ENCODE data around the gene METTL21C.

The METTL21C gene

DNA sequence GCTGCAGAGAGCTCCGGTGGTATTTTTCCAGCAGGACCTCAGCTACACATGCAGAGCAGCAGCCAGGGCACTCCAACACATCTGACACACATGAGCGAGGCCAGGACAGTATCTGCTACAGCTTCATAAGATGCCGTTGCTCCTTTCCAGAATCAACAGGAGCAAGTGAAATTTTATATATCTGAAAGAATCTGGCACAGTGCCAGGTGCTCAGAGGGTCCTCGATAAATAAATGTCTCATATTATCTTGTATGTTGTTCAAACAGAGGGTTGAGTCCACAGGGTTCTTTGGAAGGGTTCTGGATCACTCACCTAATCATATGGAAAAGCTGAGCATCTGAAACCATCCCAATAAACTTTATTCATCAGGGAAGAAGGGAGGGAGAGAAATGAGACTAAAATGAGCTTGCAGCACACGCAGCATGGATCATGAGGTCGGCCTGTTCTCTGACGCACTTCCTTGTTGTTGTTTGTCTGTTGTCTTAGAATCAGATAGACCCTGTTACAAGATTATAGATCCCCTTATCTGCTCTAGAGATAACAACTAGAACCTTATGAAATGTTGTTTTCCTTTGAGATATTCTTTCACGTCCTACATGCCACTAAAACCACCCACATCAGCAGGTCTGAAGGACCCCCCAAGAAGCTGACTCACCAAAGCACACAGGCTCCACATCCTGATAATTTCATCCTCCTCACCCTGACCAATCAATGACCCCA, 3.2 kb upstream of the METTL21C start:
- DNase-seq (ENCODE audit: low read depth) = no peak

- DNase-seq (ENCODE audit: low read depth) = no peak
Measured at GRCh38 chr13:102697264-102697663, 2.4 kb upstream of the METTL21C start.

DNA sequence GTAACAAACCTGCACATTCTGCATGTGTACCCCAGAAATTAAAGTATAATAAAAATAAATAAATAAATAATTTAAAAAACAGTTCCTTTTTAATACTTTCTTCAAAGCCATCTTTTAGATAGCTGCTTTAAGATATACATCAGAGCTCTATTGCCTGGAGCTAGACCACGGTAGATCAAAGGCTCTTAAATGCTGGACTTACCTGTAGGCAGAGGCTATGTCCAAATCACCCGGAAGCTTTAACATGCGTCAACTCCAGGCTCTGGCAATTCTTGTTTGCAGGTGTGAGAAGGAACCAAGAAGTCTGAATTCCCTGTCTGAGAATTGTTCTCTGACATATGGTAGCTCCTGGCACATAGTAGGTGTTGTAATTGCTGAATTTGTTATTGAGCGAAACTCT, 1.6 kb upstream of the METTL21C start:
- no peak for DNase-seq (ENCODE audit: low read depth)

GRCh38 chr13:102693776-102694175, 1.1 kb downstream of the METTL21C start:
- no peak for DNase-seq (ENCODE audit: low read depth)

DNA sequence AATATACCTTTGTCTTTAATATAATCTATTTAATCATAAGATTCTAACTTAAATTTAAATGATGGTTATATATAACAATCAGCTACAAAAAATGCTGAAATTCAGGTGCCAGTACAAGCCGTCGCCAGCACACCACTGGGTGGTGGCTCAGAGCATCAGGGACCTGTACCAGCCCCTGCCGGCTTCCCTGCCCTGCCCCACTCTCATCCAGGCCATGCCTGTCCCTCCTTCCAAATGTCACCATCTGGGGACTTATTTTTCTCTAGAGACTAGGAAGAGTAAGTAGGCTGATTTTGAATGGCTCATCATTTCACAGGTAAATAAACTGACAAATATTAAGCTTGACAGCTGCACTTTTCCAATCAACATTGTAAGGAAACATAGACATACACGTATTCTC, 1.6 kb downstream of the METTL21C start:
- DNase-seq (ENCODE audit: low read depth) = no peak

DNA sequence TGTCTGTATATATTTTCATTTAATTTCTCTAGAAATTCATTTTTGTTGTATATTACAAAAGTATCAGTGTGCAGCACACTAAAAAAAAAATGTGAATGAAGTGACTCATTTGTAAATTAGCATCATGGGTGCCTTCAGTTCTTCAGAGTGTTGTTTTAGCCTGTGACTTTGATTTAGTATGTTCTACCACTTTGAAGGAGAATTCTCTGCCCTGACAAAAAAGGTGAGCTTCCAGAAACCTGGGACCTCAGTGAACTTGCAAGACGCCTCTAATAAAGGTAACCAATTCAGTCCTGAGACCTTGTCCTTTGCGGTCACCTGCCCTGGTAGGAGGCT, 2.4 kb downstream of the METTL21C start:
- no peak for DNase-seq (ENCODE audit: low read depth)

- DNase-seq (ENCODE audit: low read depth) = no peak
Measured at GRCh38 chr13:102690883-102691282, 4.0 kb downstream of the METTL21C start.

GRCh38 chr13:102688306-102688973, 6.4 kb downstream of the METTL21C start:
- no peak for DNase-seq (ENCODE audit: low read depth)

DNA sequence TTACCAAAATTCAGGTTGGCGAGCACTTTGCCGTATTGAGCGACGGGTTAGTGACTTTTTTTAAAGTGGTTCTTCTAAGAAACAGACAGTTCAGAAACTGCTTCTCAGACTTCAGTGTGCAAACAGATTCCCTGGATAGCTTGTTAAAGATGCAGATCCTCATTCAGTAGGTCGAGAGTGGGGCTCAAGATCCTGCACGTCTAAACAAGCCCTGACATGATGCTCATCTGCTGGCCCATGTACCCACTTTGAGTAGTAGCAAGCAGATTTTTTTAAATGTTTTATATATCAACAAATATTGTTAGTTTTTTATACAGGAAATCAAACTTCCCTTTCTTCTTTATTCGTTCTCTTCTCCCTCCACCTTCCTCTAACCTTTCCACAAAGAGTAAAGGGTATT, 7.3 kb downstream of the METTL21C start:
- DNase-seq (ENCODE audit: low read depth) = no peak

- no peak for DNase-seq (ENCODE audit: low read depth)
Measured at GRCh38 chr13:102686024-102686423, 8.8 kb downstream of the METTL21C start.

- no peak for DNase-seq (ENCODE audit: low read depth)
Measured at GRCh38 chr13:102683637-102684036, 11.2 kb downstream of the METTL21C start.

DNA sequence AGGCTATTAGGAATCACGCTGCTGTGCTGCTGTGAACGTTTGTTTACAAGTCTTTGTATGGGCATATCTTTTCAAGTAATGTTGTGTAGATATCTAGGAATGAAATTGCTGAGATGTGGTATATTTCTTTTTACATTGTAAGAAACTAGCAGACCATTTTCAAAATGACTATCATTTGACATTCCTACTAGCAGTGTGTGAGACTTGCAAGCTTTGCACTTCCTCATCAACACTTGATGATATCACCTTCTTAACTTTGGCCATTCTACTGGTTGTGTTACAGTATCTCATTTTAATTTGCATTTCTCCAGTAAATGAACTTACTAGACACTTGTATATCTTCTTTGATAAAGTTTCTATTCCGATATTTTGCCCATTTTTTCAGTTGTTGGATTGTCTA, 12.1 kb downstream of the METTL21C start:
- DNase-seq (ENCODE audit: low read depth) = no peak

DNA sequence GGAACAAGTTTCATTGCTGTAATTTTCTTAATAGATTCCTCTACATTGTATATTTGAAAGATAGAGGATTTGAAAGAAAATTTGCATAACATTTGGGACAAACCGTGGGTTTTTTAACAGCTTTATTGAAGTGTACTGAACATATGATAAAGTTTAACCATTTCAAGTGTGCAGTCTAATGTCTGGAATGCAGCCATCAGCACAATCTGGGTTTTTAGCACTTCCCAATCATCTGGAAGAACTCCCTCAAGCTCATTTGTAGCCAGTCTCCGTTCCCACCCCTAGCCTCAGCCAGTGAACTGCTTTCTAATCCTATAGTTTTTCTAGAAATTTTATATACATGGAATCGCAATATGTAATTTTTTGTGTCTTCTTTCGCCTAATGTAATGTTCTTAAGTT, 12.6 kb downstream of the METTL21C start:
- DNase-seq (ENCODE audit: low read depth) = no peak

DNA sequence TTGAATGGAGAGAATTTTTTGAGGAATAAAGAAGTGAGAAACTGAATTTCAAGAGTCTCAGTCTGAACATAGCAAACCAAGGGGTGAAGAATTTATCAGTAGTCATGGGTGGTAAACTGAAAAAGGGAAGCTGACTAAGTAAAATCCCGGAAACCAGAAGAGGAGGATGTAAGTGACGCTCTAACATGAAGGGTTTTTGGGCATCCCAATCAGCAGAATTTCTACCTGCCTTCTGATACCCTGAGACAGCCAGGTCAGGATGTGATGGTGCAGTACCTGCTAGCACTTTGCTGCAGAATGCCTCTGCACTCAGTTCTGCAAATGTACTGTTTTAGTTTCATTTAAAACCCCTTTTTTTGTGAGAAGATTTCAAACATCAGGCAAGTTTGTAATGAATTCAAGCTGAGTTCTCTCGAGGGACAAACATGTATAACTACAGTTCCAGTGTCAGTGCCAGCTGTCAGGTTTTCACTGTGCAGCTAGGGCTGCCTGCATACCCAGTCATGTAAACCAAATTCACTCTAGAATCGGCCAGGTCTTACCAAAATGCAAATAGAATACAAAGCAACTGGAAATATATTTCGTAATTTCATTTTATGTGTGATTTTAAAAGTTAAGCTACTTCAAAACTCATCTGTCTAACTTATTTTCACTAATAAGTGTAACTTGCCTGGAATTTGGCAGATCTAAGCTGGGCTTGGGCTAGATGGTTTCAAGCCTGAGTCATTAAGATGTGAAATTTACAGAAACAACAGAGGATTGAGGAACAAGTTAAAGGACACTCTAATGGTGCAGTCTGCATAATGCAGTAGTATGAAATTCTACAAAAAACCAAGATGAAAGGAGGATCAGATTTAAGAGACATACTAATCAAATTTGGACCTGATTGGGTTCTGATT, 13.8 kb downstream of the METTL21C start:
- DNase-seq (ENCODE audit: low read depth) = no peak

DNA sequence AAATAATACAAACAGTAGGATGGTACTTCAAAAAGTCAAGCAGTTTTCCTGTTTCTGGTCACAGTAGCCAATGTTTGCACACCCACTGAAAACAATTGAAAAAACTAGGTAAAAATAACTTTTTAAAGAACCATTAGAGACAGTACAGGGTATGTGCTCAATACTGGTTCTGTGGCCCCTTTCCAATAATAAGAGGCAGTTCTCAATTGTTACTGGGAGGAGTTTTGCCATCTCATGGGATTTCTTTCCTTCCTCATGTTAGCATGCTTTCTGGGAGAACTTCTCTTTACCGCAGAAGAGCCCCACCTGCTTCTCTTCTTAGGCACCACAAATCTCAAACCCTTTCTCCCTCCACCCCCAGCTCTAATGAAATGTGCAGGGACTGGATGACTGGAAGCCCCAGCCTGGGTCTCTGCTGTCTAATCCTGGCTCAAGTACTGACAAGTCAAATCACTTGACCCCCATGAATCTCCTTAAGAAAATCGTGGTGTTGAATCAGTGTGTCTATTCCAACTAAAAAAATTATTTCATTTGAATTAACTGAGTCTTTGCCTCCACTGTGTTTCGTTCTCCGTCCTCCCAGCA, 14.6 kb downstream of the METTL21C start:
- no peak for DNase-seq (ENCODE audit: low read depth)

GRCh38 chr13:102679449-102680132, 15.3 kb downstream of the METTL21C start:
- no peak for DNase-seq (ENCODE audit: low read depth)

DNA sequence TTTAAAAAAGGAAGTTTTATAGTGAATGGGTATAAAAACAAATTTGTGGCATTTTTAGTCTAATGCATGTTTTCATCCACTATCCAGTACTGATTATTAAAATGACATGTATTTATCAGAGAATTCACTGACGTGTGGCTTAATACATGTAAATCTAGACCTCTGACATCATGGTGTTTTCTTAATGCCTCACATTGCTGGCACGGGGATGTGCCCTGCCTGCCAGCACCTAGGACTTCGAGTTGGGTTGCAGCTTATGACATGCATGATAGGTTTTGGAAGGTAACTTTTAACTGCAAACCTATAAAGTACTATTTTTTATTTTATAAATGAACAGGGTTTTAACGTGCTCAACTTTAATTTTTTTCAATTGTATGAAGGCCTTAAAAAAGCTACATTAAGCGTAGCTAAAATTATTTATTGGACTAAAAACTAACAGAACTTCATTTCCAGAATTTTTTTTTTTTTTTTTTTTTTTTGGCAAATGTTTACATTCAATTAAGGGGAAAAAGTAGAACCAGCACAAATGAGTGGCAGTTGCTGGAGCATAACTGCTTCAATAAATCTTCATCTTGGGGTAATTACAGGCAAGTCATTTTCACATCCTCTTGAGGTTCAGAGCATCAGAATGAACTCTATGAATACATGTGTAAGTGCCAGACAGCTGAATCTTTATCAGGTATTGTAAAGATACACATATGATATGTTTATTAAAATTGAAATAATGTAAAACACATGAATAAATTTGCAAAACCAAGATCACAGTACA, 16.3 kb downstream of the METTL21C start:
- DNase-seq (ENCODE audit: low read depth) = no peak

DNA sequence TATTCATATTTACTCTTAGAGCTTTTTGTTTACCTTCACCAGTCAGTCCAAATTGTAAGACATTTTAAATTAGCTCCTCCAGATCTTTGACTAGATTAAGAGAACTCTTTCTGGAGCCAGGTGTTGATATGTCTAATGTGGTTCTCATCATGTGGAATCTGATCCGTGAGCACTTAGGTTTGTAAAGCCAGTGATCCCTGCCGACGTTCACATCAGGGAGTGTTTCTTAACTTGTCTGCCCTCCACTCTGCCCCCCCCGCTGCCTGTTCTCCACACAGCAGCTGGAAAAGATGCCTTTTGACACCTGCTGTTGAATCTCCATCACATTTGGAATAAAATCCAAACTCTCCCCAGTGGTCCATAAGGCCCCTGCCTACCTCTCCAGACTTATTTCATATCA, 17.7 kb downstream of the METTL21C start:
- DNase-seq (ENCODE audit: low read depth) = no peak

GRCh38 chr13:102675115-102675514, 19.7 kb downstream of the METTL21C start:
- no peak for DNase-seq (ENCODE audit: low read depth)

GRCh38 chr13:102670130-102670529, 24.7 kb downstream of the METTL21C start:
- DNase-seq (ENCODE audit: low read depth) = no peak

DNA sequence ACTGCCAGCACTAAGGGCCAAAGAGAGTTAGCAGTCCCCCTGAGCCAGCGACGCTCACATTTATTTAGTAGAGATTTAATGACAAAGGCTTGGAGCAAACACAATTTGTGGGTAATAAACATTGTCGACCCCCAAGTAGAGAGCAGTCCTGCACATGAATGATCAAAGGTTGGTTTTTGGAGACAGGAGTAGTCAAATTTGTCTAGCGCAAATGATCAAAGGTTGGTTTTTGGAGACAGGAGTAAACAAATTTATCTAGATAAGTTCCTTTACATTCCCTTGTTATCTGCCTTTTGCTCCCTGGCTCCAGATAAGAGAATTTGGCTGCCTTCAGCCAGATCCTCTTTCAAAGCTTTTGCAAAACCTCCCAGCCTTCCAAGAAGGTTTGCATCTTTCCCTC, 26.9 kb downstream of the METTL21C start:
- DNase-seq (ENCODE audit: low read depth) = no peak
